ENCODE results near the gene IGLL5. TPM values are rescaled to one million over a fixed set of nuclear protein-coding genes. Genes with fewer than 3 reads are reported as not detected.

IGLL5 gene
- total and polyA plus RNA-seq, 2 of the 13 experiments (the other 11 are each of a cell fraction or from before 2014, with no cell fraction given): not detected

DNA sequence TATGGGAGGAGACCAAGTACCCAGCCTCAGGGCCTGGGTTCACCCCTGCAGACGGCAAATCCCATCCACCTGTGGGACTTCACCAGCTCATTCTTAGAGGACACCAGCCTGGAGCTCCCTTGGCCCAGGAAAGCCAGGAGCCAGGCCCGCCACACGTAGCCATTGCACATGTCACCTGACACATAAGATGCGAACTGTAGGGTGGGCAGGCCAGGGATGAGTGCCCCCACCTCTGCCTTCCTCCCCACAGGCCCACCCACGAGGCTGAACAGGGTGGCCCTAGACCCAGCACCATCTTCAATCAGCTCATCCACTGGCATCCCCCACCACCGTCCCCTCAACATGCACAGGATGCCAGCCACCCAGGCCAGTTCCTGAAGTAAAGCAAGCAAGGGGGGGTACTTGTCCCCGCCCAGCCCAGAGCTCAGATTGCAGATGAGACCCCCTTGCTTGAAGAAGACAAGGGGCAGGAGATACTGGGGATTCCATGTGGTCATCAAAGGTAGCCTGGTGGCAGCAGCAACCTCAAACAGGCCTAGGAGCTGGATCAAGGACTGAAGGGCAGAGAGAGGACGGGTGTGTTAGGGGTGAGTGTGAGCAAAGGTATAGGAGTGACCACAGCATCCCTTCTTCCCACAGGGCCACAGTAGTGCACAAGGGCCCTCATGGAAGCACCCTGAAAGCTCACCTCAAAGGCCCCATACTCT is 45.6 kb downstream of the IGLL5 start (continued):
- TF ChIP-seq, protein P1, sequence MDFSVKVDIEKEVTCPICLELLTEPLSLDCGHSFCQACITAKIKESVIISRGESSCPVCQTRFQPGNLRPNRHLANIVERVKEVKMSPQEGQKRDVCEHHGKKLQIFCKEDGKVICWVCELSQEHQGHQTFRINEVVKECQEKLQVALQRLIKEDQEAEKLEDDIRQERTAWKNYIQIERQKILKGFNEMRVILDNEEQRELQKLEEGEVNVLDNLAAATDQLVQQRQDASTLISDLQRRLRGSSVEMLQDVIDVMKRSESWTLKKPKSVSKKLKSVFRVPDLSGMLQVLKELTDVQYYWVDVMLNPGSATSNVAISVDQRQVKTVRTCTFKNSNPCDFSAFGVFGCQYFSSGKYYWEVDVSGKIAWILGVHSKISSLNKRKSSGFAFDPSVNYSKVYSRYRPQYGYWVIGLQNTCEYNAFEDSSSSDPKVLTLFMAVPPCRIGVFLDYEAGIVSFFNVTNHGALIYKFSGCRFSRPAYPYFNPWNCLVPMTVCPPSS (IDR thresholded peaks at IDR 0.05): no peak
- TF ChIP-seq, protein P2, sequence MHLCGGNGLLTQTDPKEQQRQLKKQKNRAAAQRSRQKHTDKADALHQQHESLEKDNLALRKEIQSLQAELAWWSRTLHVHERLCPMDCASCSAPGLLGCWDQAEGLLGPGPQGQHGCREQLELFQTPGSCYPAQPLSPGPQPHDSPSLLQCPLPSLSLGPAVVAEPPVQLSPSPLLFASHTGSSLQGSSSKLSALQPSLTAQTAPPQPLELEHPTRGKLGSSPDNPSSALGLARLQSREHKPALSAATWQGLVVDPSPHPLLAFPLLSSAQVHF (CRISPR knock-in tag; IDR thresholded peaks at IDR 0.05): no peak
- TF ChIP-seq, protein P3, sequence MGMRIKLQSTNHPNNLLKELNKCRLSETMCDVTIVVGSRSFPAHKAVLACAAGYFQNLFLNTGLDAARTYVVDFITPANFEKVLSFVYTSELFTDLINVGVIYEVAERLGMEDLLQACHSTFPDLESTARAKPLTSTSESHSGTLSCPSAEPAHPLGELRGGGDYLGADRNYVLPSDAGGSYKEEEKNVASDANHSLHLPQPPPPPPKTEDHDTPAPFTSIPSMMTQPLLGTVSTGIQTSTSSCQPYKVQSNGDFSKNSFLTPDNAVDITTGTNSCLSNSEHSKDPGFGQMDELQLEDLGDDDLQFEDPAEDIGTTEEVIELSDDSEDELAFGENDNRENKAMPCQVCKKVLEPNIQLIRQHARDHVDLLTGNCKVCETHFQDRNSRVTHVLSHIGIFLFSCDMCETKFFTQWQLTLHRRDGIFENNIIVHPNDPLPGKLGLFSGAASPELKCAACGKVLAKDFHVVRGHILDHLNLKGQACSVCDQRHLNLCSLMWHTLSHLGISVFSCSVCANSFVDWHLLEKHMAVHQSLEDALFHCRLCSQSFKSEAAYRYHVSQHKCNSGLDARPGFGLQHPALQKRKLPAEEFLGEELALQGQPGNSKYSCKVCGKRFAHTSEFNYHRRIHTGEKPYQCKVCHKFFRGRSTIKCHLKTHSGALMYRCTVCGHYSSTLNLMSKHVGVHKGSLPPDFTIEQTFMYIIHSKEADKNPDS (CRISPR knock-in tag; IDR thresholded peaks at IDR 0.05): no peak

DNA sequence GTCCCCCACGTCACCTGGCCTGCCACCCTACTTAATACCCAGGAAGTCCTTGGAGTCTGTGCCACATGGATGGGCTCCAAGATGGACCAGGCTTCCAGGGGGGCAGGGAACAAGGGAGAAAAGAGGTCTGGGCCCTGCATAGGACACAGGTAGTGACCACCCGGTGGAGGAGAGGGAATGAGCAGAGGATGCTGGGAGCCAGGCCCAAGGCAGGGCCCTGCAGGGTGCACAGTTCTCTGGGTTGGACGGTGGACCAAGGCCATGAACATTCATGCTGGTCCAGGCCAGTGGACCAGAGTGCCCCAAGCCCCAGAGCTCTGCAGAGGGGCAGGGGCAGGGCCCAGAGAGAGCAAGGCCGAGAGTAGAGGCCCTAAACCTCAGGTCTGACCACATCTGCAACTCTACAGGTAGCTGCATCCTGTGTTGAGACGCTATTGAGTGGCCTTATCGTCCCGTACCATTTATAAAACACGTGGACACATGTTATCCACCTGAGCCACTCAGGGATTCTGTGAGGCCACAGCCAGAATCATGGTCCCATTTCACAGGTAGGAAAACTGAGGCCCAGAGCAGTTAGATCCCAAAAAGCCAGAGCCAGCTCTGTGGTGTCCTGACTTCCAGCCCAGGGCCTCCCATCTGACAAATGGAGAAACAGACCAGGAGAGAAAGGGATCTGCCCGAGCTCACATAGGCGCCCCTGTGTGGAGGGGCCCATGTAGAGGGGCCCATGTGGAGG is 46.4 kb downstream of the IGLL5 start:
- no peak overlapping the region for H3K9ac ChIP-seq (ENCODE audit: insufficient read depth, low read depth, low read length)
- no peaks in the 10 kb centered on the region for H4K20me1 ChIP-seq (ENCODE audit: insufficient read depth, low read length)
- H3K79me2 ChIP-seq (ENCODE audit: insufficient read depth, low read length): no peaks in the 10 kb centered on the region
- H3K27ac ChIP-seq (ENCODE audit: extremely low read length, insufficient read depth, low read length): no peak overlapping the region
- CTCF ChIA-PET (ENCODE audit: low intra/inter-chr PET ratio, low total read pairs): no interaction called here
- H3K36me3 ChIP-seq (replicated peaks in 1 of 2; ENCODE audit: control insufficient read depth in 1 of 2, insufficient read depth in 2 of 2, low read length in 2 of 2): no peaks in the 10 kb centered on the region
- ATAC-seq: no peak
- in situ Hi-C loops (cut with HindIII; ENCODE audit: extremely low pct_ligation_motif_present, low pct_unique_long_range_greater_than_20kb): no loop called here
- H3K27me3 ChIP-seq (ENCODE audit: control insufficient read depth in 1 of 2, insufficient read depth in 2 of 2, low read length in 2 of 2): peaks cover 4 to 40% of the 10 kb centered on the region in 2 experiments; a peak in 3 of 5 replicates
- no peak overlapping the region for H3K4me3 ChIP-seq (replicated peaks in 1 of 3; ENCODE audit: insufficient read depth in 1 of 3, low read depth in 2 of 3, low read length in 3 of 3)
- intact Hi-C loops (cut with micrococcal nuclease; ENCODE audit: unreplicated experiment): no loop called here
- POLR2A ChIA-PET: no interaction called here
- 17% methylated on average over 3 of the region's 10 CpGs for WGBS (ENCODE audit: low lambda C conversion rate)
- no peak for FAIRE-seq
- no peak overlapping the region for H3K4me2 ChIP-seq (ENCODE audit: low read depth, low read length)
- no peaks in the 10 kb centered on the region for H3K4me1 ChIP-seq (ENCODE audit: insufficient read depth, low read length)
- H2AFZ ChIP-seq (ENCODE audit: low read length): no peak overlapping the region
- no peak for DNase-seq (ENCODE audit: low spot score)
- H3K9me3 ChIP-seq (ENCODE audit: low read length): no peaks in the 10 kb centered on the region
- BruUV-seq (replicated peaks): no TSS peak
- TF ChIP-seq NFATC3 (CRISPR knock-in tag; IDR thresholded peaks at IDR 0.05) (no peak), ZNF331 (CRISPR knock-in tag; IDR thresholded peaks at IDR 0.05) (no peak), ZNF629 (CRISPR knock-in tag; conservative IDR thresholded peaks at IDR 0.05) (peak; percentile 63)
